Stimulated activated CD8-positive, alpha-beta memory T cell treated with anti-CD3 and anti-CD28 coated beads, Interleukin-4, amount 100 ng/mL, for 48 hours (primary cell): Measurements from ENCODE around the gene SBK1.
A peak's percentile ranks its signal among the peaks of the same experiment; 100 is the strongest.
"Not testable (repeated sequence)": the region's sequence is repeated elsewhere in the genome, so short reads cannot be mapped to it uniquely, and the experiment has no call there.

Experiments
- DNase-seq: peaks from one replicate; pipeline ENCODE4 v3.0.0-alpha.2; 2020

The SBK1 gene

GRCh38 chr16:28291651-28292626 lies at the start of gene SBK1:
SBK1 (plus strand) TSS chr16:28292525; CDS start chr16:28317392, 24,867 bp downstream.
- DNase-seq: peak; percentile 85

DNA sequence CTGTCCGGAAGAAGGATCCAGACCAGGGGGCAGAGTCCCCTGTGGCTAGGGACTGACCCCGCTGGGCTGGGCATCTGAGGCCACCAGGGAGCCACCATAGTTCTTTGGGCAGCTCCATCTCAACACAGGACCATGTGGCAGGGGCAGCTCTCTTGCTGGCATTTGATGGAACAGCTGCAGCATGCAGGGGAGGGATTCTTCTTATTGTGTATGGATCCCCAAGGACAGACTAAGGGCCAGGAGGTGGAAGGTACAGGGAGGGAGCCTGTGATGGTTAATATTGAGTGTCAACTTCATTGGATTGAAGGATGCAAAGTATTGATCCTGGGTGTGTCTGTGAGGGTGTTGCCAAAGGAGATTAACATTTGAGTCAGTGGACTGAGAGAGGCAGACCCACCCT lies 42.8 kb upstream of the SBK1 start:
- DNase-seq: not testable (repeated sequence)

DNA sequence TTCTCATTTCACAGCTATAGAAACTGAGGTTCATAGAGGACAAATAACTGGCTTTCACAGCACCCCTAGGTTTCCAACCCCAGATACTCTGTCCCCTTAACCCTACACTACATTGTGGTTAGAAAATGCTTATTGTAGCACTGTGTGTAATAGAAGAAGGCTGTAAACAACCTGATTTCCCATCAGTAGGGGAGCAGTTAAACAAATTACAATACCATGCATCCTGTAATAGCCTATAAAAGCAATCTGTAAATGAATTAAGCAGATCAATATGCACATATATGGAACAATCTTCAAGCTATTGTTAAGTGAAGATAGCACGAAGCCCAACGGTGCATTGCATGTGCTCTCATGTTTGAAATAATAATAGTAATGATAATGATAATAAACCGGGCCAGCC lies 41.3 kb upstream of the SBK1 start:
- DNase-seq: no peak

DNA sequence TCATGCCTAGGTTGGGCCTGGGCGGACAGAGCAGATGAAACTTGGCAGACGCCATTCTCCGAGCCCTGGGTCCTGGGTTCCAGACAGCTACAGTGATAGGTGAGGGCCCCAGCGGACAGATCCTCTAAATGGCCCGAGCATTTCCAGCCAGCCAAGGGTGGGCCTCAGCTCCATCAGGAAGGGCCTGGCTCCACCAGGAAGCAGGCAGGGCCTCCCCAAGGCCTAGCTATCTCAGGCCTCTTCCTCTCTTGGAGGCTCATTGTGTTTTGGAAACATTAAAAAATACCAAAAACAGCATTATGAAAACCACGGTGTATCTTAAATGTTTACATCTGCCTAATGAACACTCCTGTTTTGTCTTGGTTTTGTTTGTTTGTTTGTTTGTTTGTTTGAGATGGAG lies 38.2 kb upstream of the SBK1 start:
- no peak for DNase-seq

- no peak for DNase-seq
Observed at GRCh38 chr16:28255838-28256237, 36.5 kb upstream of the SBK1 start.

DNA sequence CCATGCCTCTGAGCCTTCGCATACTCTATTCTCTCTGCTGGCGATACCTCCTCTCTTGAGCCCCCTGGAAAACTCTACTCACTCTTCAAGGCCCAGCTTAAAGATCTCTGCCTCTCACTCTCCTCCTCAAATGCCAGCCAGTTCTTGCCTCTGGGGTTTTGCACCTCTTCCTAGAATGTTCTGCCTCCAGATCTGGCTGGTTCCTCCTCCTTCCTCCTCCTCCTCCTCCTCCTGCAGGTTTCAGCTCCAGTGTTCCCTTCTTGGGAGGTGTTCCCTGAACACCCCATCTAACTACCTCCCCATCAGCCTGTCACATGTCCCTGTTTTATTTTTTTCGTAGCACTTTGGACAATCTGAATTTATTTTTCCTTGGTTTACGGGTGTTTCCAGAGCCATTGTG lies 35.1 kb upstream of the SBK1 start:
- no peak for DNase-seq

DNA sequence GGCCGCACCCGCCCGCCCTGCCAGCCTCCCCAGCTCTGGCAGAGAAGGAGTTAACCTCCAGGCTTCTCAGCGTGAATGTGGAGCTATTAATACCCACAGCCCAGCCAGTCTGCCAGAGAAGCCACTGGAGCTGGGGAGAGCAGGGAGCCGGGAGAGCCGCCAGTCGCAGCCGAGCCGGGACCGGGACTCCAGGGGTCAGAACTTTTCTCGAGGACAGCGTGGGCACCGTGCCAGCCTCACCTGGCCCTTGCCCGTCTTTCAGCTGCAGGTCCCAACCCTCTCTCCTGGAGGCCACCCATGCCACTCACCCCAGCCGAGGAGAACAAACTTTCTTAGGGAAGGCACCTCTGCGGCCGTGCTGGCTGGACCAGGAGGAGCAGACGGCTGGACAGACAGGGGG lies 33.8 kb upstream of the SBK1 start:
- no peak for DNase-seq

DNA sequence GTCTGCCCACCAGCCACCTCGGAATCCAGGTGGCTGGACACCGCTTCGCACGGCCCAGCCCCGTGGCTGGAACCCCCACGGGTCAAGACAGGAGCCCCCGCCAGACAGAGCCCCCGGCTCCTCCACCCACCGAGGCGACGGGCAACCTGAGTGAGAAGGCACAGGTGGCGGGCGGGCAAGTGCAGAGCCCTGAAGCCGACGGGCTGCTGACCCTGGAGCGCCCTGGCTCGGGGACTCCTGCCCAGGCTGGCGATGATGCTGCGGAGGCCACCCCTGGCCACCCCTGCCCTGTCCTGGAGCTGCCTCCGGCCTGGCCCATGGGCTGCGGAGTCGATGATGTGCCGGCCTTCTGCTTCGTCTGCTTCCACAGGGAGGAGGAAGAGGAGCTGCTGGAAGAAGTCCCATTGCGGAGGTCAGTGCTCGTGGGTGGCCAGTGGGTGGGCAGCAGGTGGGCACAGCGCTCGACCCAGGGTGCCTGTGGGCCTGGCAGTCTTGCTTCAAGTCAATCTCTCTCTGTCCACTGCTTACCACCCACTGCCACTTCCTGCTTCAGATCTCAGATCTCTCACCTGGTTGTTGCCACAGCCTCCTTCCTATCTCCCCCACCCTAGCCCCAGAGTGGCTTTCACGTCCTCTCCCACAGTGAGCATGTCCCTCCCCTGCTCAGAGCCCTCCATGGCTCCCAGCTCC lies 33.1 kb upstream of the SBK1 start:
- DNase-seq: no peak

GRCh38 chr16:28259781-28260150 lies 32.6 kb upstream of the SBK1 start:
- no peak for DNase-seq

DNA sequence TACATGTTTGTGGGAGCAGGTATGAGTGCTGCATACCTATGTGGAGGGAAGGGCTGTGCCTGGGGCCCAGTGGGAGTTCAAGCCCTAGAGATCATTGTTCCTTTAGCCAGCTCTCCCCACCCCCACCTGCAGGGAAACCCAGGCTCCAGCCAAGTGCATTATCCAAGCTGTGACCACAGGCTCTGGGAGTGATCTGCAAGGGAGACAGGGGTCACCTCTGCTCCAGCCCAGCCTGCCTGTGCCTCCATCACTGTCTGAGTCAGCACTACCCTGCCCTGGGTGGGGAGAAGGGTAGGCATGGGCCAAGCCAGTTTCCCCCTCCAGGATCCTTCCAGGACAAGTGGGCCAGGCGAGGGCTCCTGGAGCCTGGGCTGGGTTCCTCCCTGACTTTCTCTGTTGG lies 32.1 kb upstream of the SBK1 start:
- no peak for DNase-seq

GRCh38 chr16:28261942-28262341 lies 30.4 kb upstream of the SBK1 start:
- no peak for DNase-seq

DNA sequence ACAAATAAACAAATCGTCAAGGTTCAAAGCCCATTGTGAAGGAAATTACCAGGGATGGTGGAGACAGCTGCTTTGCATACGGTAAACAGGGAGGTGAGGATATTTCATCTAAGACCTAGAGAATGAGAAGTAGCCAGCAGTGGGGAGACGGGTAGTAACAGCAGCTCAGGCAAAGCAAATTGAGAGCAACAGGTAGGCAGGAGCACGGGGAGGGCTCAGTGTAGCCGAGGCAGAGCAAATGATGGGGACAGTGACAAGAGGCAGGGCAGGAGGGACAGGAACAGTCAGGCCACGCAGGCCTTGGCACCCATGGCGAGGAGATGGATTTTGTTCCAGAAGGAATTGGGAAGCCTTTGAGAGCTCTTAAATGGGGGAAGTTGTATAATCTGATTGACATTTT lies 29.0 kb upstream of the SBK1 start:
- DNase-seq: no peak

DNA sequence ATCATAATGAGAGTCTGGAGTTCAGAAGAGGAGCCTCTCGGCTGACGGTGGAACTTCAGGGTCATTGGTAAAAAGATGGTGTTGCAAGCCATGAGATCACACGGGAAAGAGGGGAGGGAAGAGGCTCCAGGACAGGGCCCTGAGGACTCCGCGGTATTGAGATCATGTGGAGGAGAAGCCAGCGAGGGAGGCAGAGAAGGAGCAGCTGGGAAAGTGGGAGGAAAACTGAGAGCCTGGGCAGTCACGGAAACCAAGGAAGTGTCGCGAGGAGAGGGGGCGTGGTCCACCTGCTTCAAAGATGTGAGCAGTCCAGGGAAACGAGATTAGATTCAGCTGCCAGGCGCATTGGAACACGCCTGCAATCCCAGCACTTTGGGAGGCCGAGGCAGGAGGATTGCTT lies 27.7 kb upstream of the SBK1 start:
- DNase-seq: no peak

DNA sequence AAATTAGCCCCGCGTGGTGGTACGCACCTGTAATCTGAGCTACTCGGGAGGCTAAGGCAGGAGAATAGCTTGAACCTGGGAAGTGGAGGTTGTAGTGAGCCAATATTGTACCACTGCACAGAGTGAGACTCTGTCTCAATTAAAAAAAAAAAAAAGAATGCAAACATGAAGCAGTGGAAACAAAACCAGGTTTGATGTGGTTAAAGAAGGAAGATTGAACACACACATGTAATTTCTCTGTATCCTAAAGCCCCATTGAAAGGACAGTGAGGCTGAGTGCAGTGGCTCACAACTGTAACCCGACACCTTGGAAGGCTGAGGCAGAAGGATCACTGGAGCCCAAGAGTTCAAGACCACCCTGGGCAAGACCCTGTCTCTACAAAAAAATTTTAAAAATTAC lies 26.5 kb upstream of the SBK1 start:
- DNase-seq: no peak

DNA sequence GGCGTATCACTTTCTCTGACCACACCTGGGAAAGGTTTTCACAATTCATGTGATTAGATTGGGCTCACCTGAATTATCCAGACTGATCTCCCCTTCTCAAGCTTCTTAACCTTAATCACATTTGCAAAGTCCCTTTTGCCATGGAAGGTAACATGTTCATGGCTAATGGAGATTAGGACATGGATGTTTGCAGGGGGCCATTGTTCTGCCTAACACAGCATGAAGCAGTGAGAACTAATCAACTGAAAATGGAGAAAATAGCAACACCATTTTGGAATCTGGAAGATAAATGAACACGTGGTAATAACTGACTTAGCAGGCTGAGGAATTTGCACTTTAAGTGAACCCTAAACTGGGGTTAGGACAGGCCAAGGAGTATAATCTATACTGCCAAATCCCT lies 25.0 kb upstream of the SBK1 start:
- no peak for DNase-seq

GRCh38 chr16:28273511-28273910 lies 18.8 kb upstream of the SBK1 start:
- DNase-seq: no peak

DNA sequence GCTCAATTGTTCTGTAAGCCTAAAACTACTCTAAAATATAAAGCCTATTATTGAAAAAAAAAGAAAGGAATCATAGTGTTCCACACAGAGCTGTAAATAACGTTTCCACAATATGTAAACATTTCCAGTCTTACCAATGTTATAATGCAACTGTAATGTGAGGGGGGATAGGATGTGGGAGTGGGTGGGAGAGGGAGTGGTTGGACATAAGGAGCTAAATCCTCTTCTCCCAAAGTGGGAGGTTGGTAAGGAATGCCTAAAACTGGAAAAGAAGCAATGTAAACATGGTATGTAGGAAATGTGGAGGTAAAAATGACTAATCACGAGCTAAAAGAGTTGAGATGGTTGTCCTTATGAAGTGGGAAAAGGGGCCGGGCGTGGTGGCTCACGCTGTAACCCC lies 17.6 kb upstream of the SBK1 start:
- no peak for DNase-seq

GRCh38 chr16:28276301-28276700 lies 16.0 kb upstream of the SBK1 start:
- no peak for DNase-seq

DNA sequence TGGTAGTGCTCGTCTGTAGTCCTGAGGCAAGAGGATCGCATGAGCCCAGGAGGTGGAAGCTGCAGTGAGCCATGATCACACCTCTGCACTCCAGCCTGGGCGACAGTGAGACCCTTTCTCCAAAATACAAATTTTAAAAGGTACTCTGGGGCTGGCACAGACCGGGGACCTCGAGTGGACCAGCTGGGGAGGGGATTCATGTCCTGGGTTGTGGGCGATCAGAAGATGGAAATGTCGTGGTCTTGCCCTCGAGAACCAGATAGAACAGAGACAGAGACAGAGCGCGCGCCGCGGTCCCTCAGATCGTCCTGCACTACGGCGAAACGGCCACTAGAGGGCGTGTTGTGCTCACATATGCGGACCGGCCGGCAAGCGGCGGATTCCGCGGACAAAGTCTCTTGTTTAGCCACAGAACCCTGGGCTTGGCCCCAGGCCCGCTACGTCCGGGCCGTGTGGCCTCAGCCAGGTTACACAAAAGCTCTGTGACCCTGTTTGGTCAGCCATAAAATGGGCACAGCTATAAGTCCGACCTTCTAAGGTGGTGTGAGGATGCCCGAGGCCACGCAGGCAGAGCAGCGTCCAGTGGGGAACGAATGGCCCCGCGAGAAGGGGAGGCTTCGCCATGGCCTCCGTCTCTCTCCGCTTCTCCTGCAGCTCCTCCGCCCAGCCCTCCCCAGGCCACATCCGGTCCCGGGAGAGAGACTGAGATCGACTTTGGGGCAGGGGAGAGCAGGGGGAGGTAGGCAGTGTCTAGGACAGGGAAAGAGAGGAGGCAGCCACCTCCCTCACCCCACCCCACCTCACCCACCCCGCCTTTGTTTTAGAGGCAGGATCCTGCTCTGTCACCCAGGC lies 14.6 kb upstream of the SBK1 start:
- peak; percentile 93 for DNase-seq

- peak; percentile 32 for DNase-seq
Observed at GRCh38 chr16:28279006-28279405, 13.3 kb upstream of the SBK1 start.

DNA sequence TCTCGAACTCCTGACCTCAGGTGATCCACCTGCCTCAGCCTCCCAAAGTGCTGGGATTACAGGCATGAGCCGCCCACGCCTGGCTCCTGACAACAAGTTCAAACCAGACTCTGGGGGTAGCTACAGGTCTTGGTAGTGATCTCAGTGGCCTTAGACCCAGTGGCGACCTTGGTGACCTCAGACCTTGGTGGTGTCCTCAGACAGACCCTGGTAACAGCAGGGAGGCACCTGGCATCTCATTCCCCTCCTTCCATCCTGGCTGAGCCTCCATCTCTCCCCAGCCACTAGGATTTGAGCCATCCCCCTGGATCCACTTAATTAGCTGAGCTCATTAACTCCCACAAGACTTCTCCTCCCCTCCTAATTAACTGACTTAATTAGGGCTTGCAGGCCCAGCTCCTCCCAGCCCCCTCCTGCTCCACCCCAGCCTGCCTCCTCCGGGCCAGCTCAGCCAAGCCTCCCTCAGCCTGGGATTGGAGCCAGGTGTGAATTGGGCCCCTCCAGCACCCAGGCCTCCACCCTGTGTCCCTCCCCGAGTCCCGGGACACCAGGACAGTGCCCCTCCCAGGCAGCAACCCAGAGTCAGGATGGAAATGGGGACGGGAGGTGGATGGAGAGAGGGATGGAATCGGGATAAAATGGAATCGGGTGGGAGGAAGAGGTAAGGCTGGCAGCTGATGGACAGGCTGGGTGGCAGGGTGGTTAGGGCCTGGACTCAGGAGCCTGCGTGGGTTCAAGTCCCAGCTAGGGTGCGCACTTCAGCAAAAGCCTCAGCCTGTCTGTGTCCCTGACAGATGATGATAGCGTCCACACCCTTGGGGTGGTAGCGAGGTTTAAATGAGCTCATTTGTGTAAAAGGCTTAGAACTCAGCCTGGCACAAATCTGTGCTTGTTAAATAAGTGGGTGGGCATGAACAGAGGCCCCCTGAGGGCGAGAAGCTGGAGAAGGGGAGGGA lies 11.2 kb upstream of the SBK1 start:
- DNase-seq: no peak

DNA sequence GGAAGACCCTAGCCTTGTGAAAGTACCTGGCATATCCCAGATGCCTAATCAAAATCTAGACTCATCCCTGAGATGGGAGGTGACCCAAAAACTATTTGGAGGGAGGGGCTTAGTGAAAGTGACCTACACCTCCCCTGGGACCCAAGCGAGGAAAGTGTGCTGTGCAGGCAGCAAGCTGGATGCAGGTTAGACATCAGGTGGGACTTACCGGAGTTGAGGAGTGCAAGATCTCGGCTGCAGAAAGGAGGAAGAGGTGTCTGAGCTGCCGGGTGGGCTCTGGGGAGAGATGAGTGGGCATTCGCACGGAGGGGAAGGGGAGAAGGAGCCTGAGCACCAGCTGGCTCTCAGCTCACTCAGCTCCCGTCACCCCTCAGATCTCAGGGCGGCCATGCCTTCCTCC lies 10.3 kb upstream of the SBK1 start:
- DNase-seq: no peak
